Placental epithelial cell (primary cell): ENCODE measurements around the gene ATOH8. TPM values are rescaled to one million over a fixed set of nuclear protein-coding genes. Genes with fewer than 3 reads are reported as not detected.
A peak's percentile ranks its signal among the peaks of the same experiment; 100 is the strongest.

Experiments
- small RNA-seq: library from RNA; depleted of rRNA; stranded (forward); fragments of <200 nt; gene quantifications from one replicate; pipeline ENCODE3, GENCODE V24; 2012
- total RNA-seq: library from RNA; depleted of rRNA; stranded (reverse); fragments of >200 nt; gene quantifications from 2 replicates; pipeline ENCODE4 v1.2.3, GENCODE V29; 2012

ATOH8 gene
- 0.39 TPM in 1 of 2 replicates, not detected in the other for total RNA-seq

GRCh38 chr2:85753525-85754312 is at the start of gene ATOH8:
Gene ATOH8, plus strand, starts transcription at chr2:85753991. Its CDS starts 199 bp downstream, at chr2:85754190.

Small RNA genes lying within 50 kb of the gene (small RNA-seq; reads per million reads assigned to genes)
- gene MIR6071 = not detected
- gene RN7SKP83 = not detected
- gene RNU1-38P = 6.2 reads per million, percentile 93 among the genes with 10 or more reads in this experiment

Other genes with a start within 250 kb of the ATOH8 start
- 60.5 and 66.9 TPM in 2 replicates for gene MAT2A, start 214.8 kb upstream of the ATOH8 start, total RNA-seq
- 42.0 and 62.5 TPM in 2 replicates for gene GGCX, start 192.5 kb upstream of the ATOH8 start, total RNA-seq
- 73.0 and 74.6 TPM in 2 replicates for gene VAMP8, start 176.4 kb upstream of the ATOH8 start, total RNA-seq
- 2.0 and 10.2 TPM in 2 replicates for gene VAMP5, start 169.6 kb upstream of the ATOH8 start, total RNA-seq
- 125 and 174 TPM in 2 replicates for gene RNF181, start 158.2 kb upstream of the ATOH8 start, total RNA-seq
- gene TMEM150A, start 151.3 kb upstream of the ATOH8 start, total RNA-seq = 7.7 and 12.2 TPM in 2 replicates
- 16.7 and 23.2 TPM in 2 replicates for gene C2orf68, start 141.9 kb upstream of the ATOH8 start, total RNA-seq
- 29.4 and 36.5 TPM in 2 replicates for gene USP39, start 137.8 kb upstream of the ATOH8 start, total RNA-seq
- not detected in 2 replicates for gene SFTPB, start 85.8 kb upstream of the ATOH8 start, total RNA-seq
- gene GNLY, start 59.6 kb upstream of the ATOH8 start, total RNA-seq = not detected in 2 replicates
- 0.33 and 0.39 TPM in 2 replicates for gene ST3GAL5, start 135.0 kb downstream of the ATOH8 start, total RNA-seq